ENCODE measurements around the gene ASPM. TPM values are rescaled to one million over a fixed set of nuclear protein-coding genes. Genes with fewer than 3 reads are reported as not detected.

Gene ASPM
- total and polyA plus RNA-seq, 2 of the 8 experiments (the other 6 are each of a cell fraction or from before 2014, with no cell fraction given), result 5.1 to 50.3 TPM

- Histone ChIP-seq H4K8ac (ENCODE audit: extremely low read depth, insufficient read depth, low read length) (no peak overlapping the region), H2BK5ac (ENCODE audit: low read depth, low read length) (no peak overlapping the region), H2BK15ac (ENCODE audit: low read length) (no peak overlapping the region), H3K9me3 (ENCODE audit: insufficient read depth in 2 of 2, low read depth in 1 of 2, low read length in 1 of 2) (peaks cover 32 to 35% of the 10 kb centered on the region in 2 experiments), H3K4me2 (ENCODE audit: insufficient read depth in 1 of 2, low read depth in 2 of 2, low read length in 2 of 2) (no peak overlapping the region), H3K4me1 (replicated peaks in 1 of 4; ENCODE audit: control insufficient read depth in 3 of 4, insufficient read depth in 4 of 4, low read length in 3 of 4) (no peaks in the 10 kb centered on the region), H2BK120ac (replicated peaks; ENCODE audit: low read depth, low read length) (no peak overlapping the region), H3K56ac (replicated peaks; ENCODE audit: insufficient read length, low read depth, low read length) (no peak overlapping the region), H3K27me3 (replicated peaks in 1 of 4; ENCODE audit: control insufficient read depth in 3 of 4, extremely low read depth in 1 of 4, insufficient read depth in 3 of 4, low read length in 3 of 4) (no peaks in the 10 kb centered on the region), H3K27ac (ENCODE audit: low read depth, low read length) (no peak overlapping the region), H2AFZ (ENCODE audit: low read length) (no peak overlapping the region), H3K79me2 (ENCODE audit: control insufficient read depth in 1 of 2, insufficient read depth in 2 of 2, low read length in 2 of 2) (no peaks in the 10 kb centered on the region), H4K20me1 (replicated peaks in 1 of 2; ENCODE audit: control insufficient read depth in 1 of 2, insufficient read depth in 2 of 2, low read length in 2 of 2) (no peaks in the 10 kb centered on the region), H2BK20ac (ENCODE audit: low read length) (no peak overlapping the region), H3K23ac (ENCODE audit: insufficient read length) (no peak overlapping the region), H4K91ac (replicated peaks; ENCODE audit: insufficient read length, low read length) (no peak overlapping the region), H2AK5ac (ENCODE audit: low read depth, low read length) (no peak overlapping the region), H3K14ac (ENCODE audit: insufficient read length) (no peak overlapping the region), H3K23me2 (ENCODE audit: low read depth, low read length) (no peaks in the 10 kb centered on the region), H3K9ac (replicated peaks in 1 of 4; ENCODE audit: extremely low read depth in 1 of 4, low read depth in 3 of 4, low read length in 3 of 4) (no peak overlapping the region), H3K18ac (ENCODE audit: extremely low read depth, low read length) (no peak overlapping the region), H3K4me3 (ENCODE audit: extremely low read depth in 1 of 4, insufficient read depth in 2 of 4, low read depth in 3 of 4, low read length in 4 of 4) (no peak overlapping the region), H3K36me3 (ENCODE audit: control insufficient read depth in 2 of 4, insufficient read depth in 4 of 4, low read length in 3 of 4) (peaks cover 0 to 36% (median 24%) of the 10 kb centered on the region in 4 experiments; a peak in 7 of 8 replicates), H4K5ac (ENCODE audit: insufficient read length, low read depth, low read length) (no peak overlapping the region), H3K79me1 (ENCODE audit: low read depth, low read length) (no peaks in the 10 kb centered on the region), H3K4ac (replicated peaks; ENCODE audit: insufficient read length, low read depth, low read length) (no peak overlapping the region), H2BK12ac (ENCODE audit: low read depth, low read length) (no peak overlapping the region)
- ChIA-PET CTCF (ENCODE audit: partially characterized antibody) (interaction anchor here (0.6 kb wide), 1 partner anchor 16 kb away, joined by 4 read pairs; no protein-coding TSS in a partner anchor), POLR2A (ENCODE audit: partially characterized antibody) (interaction anchor here (1.1 to 1.7 kb wide), 4 partner anchors 11 to 18 kb away, joined by 3 to 4 read pairs (median 4); no protein-coding TSS in a partner anchor)
- WGBS, 2 experiments (ENCODE audit: extremely low coverage in 1 of 2, insufficient coverage in 1 of 2, insufficient read length in 1 of 2, insufficient replicate concordance in 2 of 2, low coverage in 1 of 2, low lambda C conversion rate in 2 of 2, missing lambda C conversion rate in 1 of 2), result 97% methylated on average over 3 of the region's 3 CpGs; no CpG with 5 or more reads in 1 of the 2 experiments
- no peak for FAIRE-seq
- TF ChIP-seq SUZ12 (IDR thresholded peaks at IDR 0.05; ENCODE audit: low read length) (no peak), ATF3 (IDR thresholded peaks at IDR 0.05; ENCODE audit: insufficient read depth, low read depth, low read length) (no peak), MAFK (IDR thresholded peaks at IDR 0.05; ENCODE audit: low read depth, low read length) (no peak), TAF1 (IDR thresholded peaks at IDR 0.05; ENCODE audit: low read depth, low read length) (no peak), JUND (IDR thresholded peaks at IDR 0.05; ENCODE audit: low read length) (no peak), MAX (IDR thresholded peaks at IDR 0.05) (no peak), TEAD4 (IDR thresholded peaks at IDR 0.05; ENCODE audit: low read depth, low read length) (no peak), JUN (IDR thresholded peaks at IDR 0.05; ENCODE audit: low read depth, low read length) (no peak), RAD21 (IDR thresholded peaks at IDR 0.05 in 1 of 2, conservative IDR thresholded peaks at IDR 0.05 in 1 of 2; ENCODE audit: low read depth in 2 of 2, low read length in 2 of 2) (no peak), RNF2 (IDR thresholded peaks at IDR 0.05; ENCODE audit: borderline replicate concordance, low read depth, low read length, missing control alignments, poor library complexity, severe bottlenecking) (no peak)
- no peak for DNase-seq (ENCODE audit: low read depth in 1 of 2, low spot score in 2 of 2)
These were observed 45.8 kb downstream of the ASPM start for GRCh38 chr1:197100677-197101076.

Measured in H1 (cell line).